ENCODE measurements around the gene RAPGEFL1. TPM values are rescaled to one million over a fixed set of nuclear protein-coding genes. Genes with fewer than 3 reads are reported as not detected.
"Not testable (repeated sequence)": the region's sequence is repeated elsewhere in the genome, so short reads cannot be mapped to it uniquely, and the experiment has no call there.

The RAPGEFL1 gene
- total RNA-seq, 1 donor from 2014 or later: 7.0 TPM

GRCh38 chr17:40219594-40220338, 42.5 kb downstream of the RAPGEFL1 start:
- Mint-ChIP-seq H3K4me1 (peaks cover 34% of the 10 kb centered on the region), H3K36me3 (ENCODE audit: low read depth) (peaks cover 14% of the 10 kb centered on the region), H3K27ac (peak overlapping the region; percentile 59), H3K9me3 (no peaks in the 10 kb centered on the region), H3K27me3 (no peaks in the 10 kb centered on the region), H3K4me3 (peak overlapping the region; percentile 97)
- ATAC-seq (ENCODE audit: low read depth) (peak; percentile 2), DNase-seq (peak; percentile 27)
- TF ChIP-seq CTCF (IDR thresholded peaks at IDR 0.05): no peak
- ChIA-PET CTCF (interaction anchor here (0.7 to 2.5 kb wide), 5 partner anchors 18 to 107 kb away, joined by 3 to 13 read pairs (median 9); no protein-coding TSS in a partner anchor), POLR2A (interaction anchor here (0.7 to 2.7 kb wide), 15 partner anchors 10 to 1469 kb away, joined by 3 to 15 read pairs (median 4); partner anchors contain the start of genes CASC3, EIF1, NR1D1 and PGAP3)
- intact Hi-C loops (cut with micrococcal nuclease): loop anchor here (1.0 to 5.0 kb wide), 5 partner anchors 68 to 1468 kb away; partner anchors contain the start of genes CDC6 and EIF1

DNA sequence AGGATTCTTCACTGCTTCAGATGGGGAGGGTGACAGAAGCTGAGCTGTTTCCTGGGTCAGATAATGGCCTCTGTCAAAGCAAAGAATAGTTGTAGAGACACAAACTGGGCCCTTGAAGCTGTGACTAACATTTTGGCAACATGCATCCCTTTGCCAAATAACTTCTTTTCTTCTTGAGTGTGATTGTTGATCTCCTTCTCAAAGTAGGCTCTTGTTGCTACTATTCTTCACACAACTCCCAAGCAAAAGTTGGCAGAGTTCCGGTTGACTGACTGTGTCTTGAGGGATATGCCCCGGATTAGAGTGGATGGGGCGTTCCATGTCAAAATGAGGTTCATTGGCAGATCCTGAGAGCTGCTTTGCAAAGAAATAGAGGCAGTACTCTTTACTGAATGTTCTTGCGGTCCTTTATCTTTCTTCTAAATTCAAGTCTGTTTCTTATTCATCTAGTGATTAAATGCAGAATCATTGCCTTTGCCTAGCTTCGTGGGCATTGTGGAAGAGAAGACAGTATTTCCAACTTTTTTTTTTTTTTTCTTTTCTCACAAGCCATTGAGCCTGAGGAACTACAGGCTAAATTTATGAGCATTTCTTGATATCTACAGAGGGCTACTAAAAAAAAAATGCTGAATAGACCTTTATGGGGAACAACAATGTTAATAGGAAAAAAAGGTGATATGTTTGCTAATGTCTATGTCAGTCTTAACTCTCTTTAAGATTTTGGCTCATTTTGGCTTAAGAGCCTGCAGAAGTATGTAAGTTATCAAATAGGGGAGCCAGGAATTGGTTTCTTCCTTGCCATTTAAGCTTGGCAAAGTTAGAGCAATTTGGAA, 47.7 kb downstream of the RAPGEFL1 start:
- Mint-ChIP-seq H3K4me3 (no peak overlapping the region), H3K27ac (peak overlapping the region; percentile 62), H3K9me3 (no peaks in the 10 kb centered on the region), H3K27me3 (no peaks in the 10 kb centered on the region), H3K4me1 (peaks cover 30% of the 10 kb centered on the region), H3K36me3 (ENCODE audit: low read depth) (peaks cover 29% of the 10 kb centered on the region)
- intact Hi-C loops (cut with micrococcal nuclease): no loop called here
- ChIA-PET POLR2A (no interaction called here), CTCF (interaction anchor here (1.7 kb wide), 1 partner anchor 33 kb away, joined by 3 read pairs; no protein-coding TSS in a partner anchor)
- no peak for TF ChIP-seq CTCF (IDR thresholded peaks at IDR 0.05)
- DNase-seq (no peak), ATAC-seq (ENCODE audit: low read depth) (no peak)

GRCh38 chr17:40229146-40229545, 51.9 kb downstream of the RAPGEFL1 start:
- POLR2A ChIA-PET; ATAC-seq (ENCODE audit: low read depth); CTCF ChIA-PET; H3K4me3 Mint-ChIP-seq; H3K27me3 Mint-ChIP-seq; DNase-seq; H3K9me3 Mint-ChIP-seq; H3K27ac Mint-ChIP-seq; intact Hi-C loops (cut with micrococcal nuclease): not testable (repeated sequence)
- Mint-ChIP-seq H3K4me1 (peaks cover 24% of the 10 kb centered on the region), H3K36me3 (ENCODE audit: low read depth) (peaks cover 48% of the 10 kb centered on the region)

- ChIA-PET POLR2A (interaction anchor here (0.5 kb wide), 1 partner anchor 93 kb away, joined by 5 read pairs; no protein-coding TSS in a partner anchor), CTCF (no interaction called here)
- intact Hi-C loops (cut with micrococcal nuclease): loop anchor here (5.0 kb wide), 1 partner anchor 37 kb away; no protein-coding TSS in a partner anchor
- Mint-ChIP-seq H3K27ac (no peak overlapping the region), H3K27me3 (no peaks in the 10 kb centered on the region), H3K9me3 (no peaks in the 10 kb centered on the region), H3K4me1 (peaks cover 19% of the 10 kb centered on the region), H3K4me3 (no peak overlapping the region), H3K36me3 (ENCODE audit: low read depth) (peaks cover 49% of the 10 kb centered on the region)
- no peak for TF ChIP-seq CTCF (IDR thresholded peaks at IDR 0.05)
- no peak for ATAC-seq (ENCODE audit: low read depth)
- no peak for DNase-seq
Measured at GRCh38 chr17:40230670-40231069, 53.4 kb downstream of the RAPGEFL1 start.

DNA sequence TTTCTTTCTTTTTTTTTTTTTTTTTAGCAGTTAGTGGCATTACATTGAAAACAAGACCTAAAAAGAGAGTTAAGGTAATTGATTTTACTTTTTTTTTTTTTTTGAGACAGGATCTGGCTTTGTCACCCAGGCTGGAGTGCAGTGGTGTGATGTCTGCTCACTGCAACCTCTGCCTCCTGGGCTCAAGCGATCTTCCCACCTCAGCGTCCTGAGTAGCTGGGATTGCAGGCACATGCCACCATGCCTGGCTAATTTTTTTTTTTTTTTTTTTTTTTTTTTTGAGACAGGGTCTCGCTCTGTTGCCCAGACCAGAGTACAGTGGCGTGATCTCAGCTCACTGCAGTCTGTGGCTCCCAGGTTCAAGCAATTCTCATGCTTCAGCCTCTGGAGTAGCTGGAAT, 54.7 kb downstream of the RAPGEFL1 start:
- Mint-ChIP-seq H3K4me1 (peaks cover 19% of the 10 kb centered on the region), H3K36me3 (ENCODE audit: low read depth) (peaks cover 54% of the 10 kb centered on the region)
- H3K27ac Mint-ChIP-seq; H3K9me3 Mint-ChIP-seq; H3K27me3 Mint-ChIP-seq; DNase-seq; ATAC-seq (ENCODE audit: low read depth); H3K4me3 Mint-ChIP-seq: not testable (repeated sequence)
- intact Hi-C loops (cut with micrococcal nuclease): loop anchor here (5.0 kb wide), 1 partner anchor 35 kb away; no protein-coding TSS in a partner anchor
- CTCF ChIA-PET: interaction anchor here (1.5 kb wide), 1 partner anchor 204 kb away, joined by 3 read pairs; no protein-coding TSS in a partner anchor
- POLR2A ChIA-PET: interaction anchor here (0.7 kb wide), 1 partner anchor 1351 kb away, joined by 5 read pairs; no protein-coding TSS in a partner anchor
